ENCODE data around the gene KDSR.
A peak's percentile ranks its signal among the peaks of the same experiment; 100 is the strongest.

Gene KDSR

DNA sequence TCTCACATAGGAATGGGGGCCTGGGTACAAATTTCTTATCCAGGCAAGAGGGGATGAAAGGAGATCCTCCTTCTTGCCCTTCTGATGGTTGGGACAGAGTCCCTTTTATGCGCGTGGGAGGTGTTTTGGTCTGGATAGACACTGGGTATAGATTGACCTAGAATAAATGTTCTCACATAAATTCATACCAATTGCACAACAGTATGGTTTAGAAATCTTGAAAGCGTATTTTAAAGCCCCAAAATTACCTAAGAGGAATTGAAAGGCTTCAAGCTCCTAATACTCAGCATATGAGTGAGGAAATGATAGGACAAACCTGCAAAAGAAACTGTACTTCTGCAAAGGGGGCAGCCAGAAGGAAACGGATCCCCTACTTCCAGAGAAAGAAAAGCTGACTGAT lies 44.8 kb downstream of the KDSR start:
- no peak overlapping the region for H3K4me3 ChIP-seq (ENCODE audit: low read length)
- no peak for TF ChIP-seq CTCF (conservative IDR thresholded peaks at IDR 0.05; ENCODE audit: low read length)
- no peak for DNase-seq (ENCODE audit: low read depth)

GRCh38 chr18:63321291-63321690 lies 45.7 kb downstream of the KDSR start:
- TF ChIP-seq CTCF (conservative IDR thresholded peaks at IDR 0.05; ENCODE audit: low read length), result no peak
- no peak overlapping the region for H3K4me3 ChIP-seq (ENCODE audit: low read length)
- no peak for DNase-seq (ENCODE audit: low read depth)

DNA sequence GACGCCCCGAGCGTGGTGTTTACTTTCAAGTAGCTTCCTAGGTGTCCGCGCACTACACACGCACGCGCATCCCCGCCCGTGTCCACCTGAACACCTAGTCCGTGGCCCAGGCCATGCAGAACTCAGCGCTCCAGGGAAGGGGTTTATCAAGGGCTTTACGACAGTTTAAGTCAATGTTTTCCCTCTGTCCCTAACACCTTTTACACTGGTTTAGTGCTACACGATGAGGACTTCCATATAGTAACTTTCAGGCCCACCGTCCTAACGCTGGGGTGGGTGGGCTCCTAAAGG lies 46.1 kb downstream of the KDSR start:
- no peak for DNase-seq (ENCODE audit: low read depth)
- TF ChIP-seq CTCF (conservative IDR thresholded peaks at IDR 0.05; ENCODE audit: low read length), result no peak
- peak overlapping the region; percentile 63 for H3K4me3 ChIP-seq (ENCODE audit: low read length)

DNA sequence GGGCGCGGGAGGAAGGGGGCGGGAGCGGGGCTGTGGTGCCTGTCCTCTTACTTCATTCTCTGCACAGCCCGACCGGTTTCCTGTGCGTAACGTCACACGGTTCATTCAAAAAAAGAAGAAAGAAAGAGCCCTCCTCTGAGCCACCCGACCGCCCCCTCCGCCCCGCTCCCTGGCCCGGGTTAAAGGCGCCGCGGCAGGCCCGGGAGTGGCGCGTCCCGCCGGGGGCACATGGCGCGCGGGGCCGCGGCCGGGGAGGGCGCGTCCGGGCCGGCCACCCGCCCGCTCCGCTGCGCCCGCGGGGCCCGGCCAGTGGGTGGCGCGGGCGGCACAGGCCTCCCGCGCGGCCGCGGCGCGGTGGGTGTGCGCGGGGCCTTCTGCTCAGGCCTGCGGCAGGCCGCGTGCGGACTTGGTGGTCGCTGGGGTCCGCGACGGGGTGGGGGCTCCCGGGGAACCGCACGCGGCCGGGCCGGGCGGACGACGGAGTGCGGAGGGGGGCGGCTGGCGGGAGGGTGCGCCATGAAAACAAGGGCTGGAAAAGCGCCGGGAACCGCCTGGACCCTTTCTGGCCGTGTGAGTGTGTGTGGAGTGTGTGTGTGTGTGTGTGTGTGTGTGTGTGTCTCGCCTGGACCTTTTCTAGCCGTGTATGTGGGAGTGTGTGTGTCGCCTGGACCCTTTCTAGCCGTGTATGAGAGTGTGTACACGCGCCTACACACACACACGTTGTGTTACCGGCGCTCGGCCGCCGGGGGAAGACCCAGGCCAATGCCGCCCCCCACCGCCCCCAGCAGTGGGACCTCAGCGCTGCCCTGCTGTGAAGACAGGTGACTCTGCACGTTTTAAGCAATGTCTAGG lies 46.7 kb downstream of the KDSR start:
- no peak; the same call in 1 of the 2 replicates for TF ChIP-seq CTCF (conservative IDR thresholded peaks at IDR 0.05; ENCODE audit: low read length)
- DNase-seq (ENCODE audit: low read depth), result peak; percentile 77

GRCh38 chr18:63319383-63320122 lies 47.5 kb downstream of the KDSR start, which contains the start of gene BCL2:
Gene BCL2, minus strand, starts transcription at chr18:63319769.
- peak within 1 kb of the TSS; percentile 75 for H3K4me3 ChIP-seq (ENCODE audit: low read length)
- peak; percentile 20 for DNase-seq (ENCODE audit: low read depth)
- no peak for TF ChIP-seq CTCF (conservative IDR thresholded peaks at IDR 0.05; ENCODE audit: low read length)

More for the DNA sequence above, 46.7 kb downstream of the KDSR start:
- H3K4me3 ChIP-seq (ENCODE audit: low read length), result peak overlapping the region; percentile 75

DNA sequence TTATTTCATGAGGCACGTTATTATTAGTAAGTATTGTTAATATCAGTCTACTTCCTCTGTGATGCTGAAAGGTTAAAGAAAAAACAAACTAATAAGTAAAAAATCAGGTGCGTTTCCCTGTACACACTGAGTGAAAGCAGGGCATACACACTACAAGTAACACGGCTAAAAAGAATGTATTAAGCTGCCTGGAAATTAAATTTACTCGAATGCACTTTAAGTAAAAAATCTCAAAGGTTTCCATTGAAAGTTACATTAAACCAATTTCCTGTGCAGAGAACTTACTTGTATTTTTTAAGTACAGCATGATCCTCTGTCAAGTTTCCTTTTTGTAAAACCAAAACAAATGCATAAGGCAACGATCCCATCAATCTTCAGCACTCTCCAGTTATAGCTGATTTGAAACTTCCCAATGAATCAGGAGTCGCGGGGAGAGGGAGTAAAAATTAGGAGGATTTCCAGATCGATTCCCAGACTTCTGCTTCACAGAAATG lies 48.1 kb downstream of the KDSR start:
- peak overlapping the region; percentile 75 for H3K4me3 ChIP-seq (ENCODE audit: low read length)
- TF ChIP-seq CTCF (conservative IDR thresholded peaks at IDR 0.05; ENCODE audit: low read length), result no peak
- no peak for DNase-seq (ENCODE audit: low read depth)
